ENCODE data around the gene FOXN3. TPM values are rescaled to one million over a fixed set of nuclear protein-coding genes. Genes with fewer than 3 reads are reported as not detected.

FOXN3 gene
- total RNA-seq, 4 donors from 2014 or later, result 129 to 213 (median 163) TPM

DNA sequence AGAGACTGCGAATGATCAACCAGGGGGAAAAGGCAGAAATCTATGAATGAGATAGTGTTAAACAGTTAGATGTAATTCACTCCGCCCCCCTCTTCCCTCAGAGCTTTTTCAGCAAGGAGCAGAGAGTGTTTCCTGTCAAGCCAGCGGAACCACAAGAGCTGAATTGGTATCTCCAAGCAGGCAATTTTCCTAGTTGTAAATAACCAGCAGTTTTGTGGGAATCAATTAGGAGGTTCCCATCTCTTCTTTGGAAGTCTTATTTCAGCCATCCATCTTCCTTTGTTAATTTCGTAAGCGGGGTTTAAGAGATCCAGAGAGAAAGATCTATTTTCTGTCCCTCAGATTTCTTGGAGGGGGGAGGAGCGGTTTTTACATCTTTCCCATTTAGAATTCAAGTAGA, 178.0 kb downstream of the FOXN3 start:
- Histone ChIP-seq H3K4me3 (no peak overlapping the region), H3K27me3 (no peaks in the 10 kb centered on the region), H3K4me1 (no peaks in the 10 kb centered on the region), H3K9me3 (no peaks in the 10 kb centered on the region), H3K36me3 (no peaks in the 10 kb centered on the region), H3K27ac (no peak overlapping the region)
- TF ChIP-seq, protein P1, sequence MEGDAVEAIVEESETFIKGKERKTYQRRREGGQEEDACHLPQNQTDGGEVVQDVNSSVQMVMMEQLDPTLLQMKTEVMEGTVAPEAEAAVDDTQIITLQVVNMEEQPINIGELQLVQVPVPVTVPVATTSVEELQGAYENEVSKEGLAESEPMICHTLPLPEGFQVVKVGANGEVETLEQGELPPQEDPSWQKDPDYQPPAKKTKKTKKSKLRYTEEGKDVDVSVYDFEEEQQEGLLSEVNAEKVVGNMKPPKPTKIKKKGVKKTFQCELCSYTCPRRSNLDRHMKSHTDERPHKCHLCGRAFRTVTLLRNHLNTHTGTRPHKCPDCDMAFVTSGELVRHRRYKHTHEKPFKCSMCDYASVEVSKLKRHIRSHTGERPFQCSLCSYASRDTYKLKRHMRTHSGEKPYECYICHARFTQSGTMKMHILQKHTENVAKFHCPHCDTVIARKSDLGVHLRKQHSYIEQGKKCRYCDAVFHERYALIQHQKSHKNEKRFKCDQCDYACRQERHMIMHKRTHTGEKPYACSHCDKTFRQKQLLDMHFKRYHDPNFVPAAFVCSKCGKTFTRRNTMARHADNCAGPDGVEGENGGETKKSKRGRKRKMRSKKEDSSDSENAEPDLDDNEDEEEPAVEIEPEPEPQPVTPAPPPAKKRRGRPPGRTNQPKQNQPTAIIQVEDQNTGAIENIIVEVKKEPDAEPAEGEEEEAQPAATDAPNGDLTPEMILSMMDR (IDR thresholded peaks at IDR 0.05), result no peak
- TF ChIP-seq POLR2A (IDR thresholded peaks at IDR 0.05), result no peak
- no peak for DNase-seq

DNA sequence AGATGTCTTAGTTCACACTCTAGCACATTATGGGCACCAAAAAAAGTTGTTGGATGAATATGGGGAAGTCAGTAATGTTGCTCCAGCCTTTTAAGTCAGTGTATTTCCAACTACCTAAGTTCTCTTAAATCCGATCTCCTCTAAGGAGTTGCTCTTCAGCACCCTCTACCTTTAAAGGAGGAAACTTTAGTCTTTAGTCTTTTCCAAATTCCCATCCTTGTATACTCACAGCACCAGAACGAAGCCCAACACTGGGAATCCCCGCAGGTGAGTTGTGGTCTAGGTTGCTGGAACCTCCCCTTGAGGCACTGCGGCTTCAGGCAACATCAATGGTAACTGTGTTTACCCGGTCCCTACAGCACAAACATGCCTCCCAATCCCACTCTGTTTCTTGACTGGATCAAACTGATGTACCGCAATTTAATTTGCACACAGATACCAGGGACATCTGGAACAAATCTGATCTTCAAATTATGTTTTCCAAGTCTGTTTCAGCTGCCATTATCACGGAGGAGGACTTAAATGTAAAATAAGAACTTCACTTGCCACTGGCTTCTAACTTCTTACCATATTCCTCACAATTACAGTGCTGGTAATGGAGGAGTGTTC, 179.0 kb downstream of the FOXN3 start:
- H3K9me3 ChIP-seq, result no peaks in the 10 kb centered on the region
- DNase-seq, result no peak

DNA sequence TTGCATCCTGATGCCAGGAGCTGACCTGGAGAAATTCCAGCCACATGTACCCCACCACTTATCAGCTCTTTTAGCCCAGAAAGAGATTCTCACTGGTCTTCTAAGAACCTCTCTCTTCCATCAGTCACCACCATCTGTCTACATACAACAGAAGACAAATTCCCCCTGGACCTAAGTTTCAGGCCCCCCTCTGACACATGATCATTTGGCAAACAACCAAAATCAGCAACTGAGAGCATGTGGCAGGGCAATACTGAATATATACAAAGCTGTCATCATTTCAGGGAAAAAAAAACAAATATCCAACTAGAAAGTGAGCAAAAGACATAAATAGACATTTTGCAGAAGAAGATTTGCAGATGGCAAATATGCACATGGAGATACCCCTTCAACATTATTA, 180.2 kb downstream of the FOXN3 start:
- H3K27me3 ChIP-seq, result no peaks in the 10 kb centered on the region
- H3K36me3 ChIP-seq, result no peaks in the 10 kb centered on the region
- TF ChIP-seq, protein P1 (IDR thresholded peaks at IDR 0.05), result no peak
- TF ChIP-seq POLR2A (IDR thresholded peaks at IDR 0.05), result no peak
- no peak overlapping the region for H3K4me3 ChIP-seq
- no peaks in the 10 kb centered on the region for H3K4me1 ChIP-seq
- no peak for DNase-seq
- H3K27ac ChIP-seq, result no peak overlapping the region
- no peaks in the 10 kb centered on the region for H3K9me3 ChIP-seq

More for the DNA sequence above, 179.0 kb downstream of the FOXN3 start:
- Histone ChIP-seq H3K4me3 (no peak overlapping the region), H3K27ac (no peak overlapping the region), H3K36me3 (no peaks in the 10 kb centered on the region), H3K4me1 (no peaks in the 10 kb centered on the region), H3K27me3 (no peaks in the 10 kb centered on the region)
- TF ChIP-seq, protein P1 (IDR thresholded peaks at IDR 0.05), result peak in 2 of 6 experiments; percentile 19 to 37
- no peak for TF ChIP-seq POLR2A (IDR thresholded peaks at IDR 0.05)

DNA sequence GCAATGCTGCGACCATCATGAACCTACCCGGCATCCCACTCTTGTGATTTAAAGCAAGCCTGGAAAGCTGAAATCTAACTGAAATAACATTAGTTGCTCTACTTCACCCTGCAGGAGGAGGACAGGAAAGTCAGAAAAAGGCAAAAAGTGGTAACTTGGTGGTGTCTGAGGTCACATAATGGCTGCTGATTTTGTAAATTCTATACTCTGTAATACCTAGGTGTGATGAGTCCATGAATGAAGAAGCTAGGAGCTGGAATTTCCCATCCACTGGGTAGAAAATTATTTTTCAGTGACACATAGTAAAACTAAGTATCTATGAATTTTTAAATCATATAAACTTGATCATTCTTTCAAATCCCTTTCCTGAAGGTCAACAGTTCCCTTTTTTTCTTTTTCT, 183.8 kb downstream of the FOXN3 start:
- H3K4me3 ChIP-seq, result no peak overlapping the region
- H3K27ac ChIP-seq, result no peak overlapping the region
- H3K4me1 ChIP-seq, result no peaks in the 10 kb centered on the region
- no peaks in the 10 kb centered on the region for H3K9me3 ChIP-seq
- H3K36me3 ChIP-seq, result no peaks in the 10 kb centered on the region
- DNase-seq, result no peak
- TF ChIP-seq, protein P1 (IDR thresholded peaks at IDR 0.05), result no peak
- TF ChIP-seq POLR2A (IDR thresholded peaks at IDR 0.05), result no peak
- H3K27me3 ChIP-seq, result no peaks in the 10 kb centered on the region

DNA sequence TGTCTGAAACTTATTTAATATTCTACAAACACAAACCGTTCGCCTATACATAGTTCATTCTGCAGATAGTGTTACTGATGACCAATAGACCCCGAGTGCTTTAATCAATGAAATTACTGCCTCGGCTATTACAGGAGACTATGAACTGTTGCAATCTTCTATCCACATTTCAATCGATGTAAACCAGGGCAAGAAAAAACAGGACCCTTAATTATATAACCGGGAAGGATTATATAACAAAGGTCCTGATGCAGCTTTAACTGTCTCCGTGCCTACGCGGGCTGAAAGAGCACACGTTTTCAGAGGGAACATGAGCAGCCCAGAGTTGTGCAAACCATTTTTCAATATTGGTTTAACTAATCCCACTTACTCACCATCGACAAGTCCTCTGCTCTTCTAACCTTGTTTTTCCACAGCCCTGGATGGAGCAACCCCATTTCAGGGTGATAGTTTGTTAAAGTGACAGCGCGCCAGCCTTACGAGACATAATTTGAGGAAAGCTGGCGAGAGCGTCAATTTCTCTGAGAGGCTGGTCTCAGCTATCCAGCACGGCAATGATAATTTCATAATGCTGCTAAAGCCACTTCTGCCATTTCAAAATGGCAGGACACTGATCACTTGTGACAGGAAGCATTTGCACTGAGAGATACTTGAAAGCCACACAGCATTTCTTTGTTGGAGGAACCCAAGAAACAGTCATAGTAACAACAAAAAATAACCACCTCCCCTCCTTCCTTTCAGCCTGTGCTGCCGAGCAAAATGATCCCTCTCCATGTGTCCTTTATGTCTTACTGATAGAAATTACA, 184.6 kb downstream of the FOXN3 start:
- TF ChIP-seq, protein P1 (IDR thresholded peaks at IDR 0.05), result no peak
- TF ChIP-seq POLR2A (IDR thresholded peaks at IDR 0.05), result no peak
- no peaks in the 10 kb centered on the region for H3K4me1 ChIP-seq
- H3K36me3 ChIP-seq, result no peaks in the 10 kb centered on the region
- no peaks in the 10 kb centered on the region for H3K9me3 ChIP-seq
- no peak for DNase-seq
- no peak overlapping the region for H3K4me3 ChIP-seq
- H3K27ac ChIP-seq, result no peak overlapping the region
- no peaks in the 10 kb centered on the region for H3K27me3 ChIP-seq
